ENCODE results near the gene ELMO1. TPM values are rescaled to one million over a fixed set of nuclear protein-coding genes. Genes with fewer than 3 reads are reported as not detected.
A peak's percentile ranks its signal among the peaks of the same experiment; 100 is the strongest.

The ELMO1 gene
- total RNA-seq, 1 donor from 2014 or later = 132 TPM

GRCh38 chr7:37216156-37216852 lies 232.4 kb downstream of the ELMO1 start:
- Mint-ChIP-seq H3K4me1 (peaks cover 4% of the 10 kb centered on the region), H3K9me3 (no peaks in the 10 kb centered on the region), H3K27me3 (no peaks in the 10 kb centered on the region), H3K4me3 (no peak overlapping the region), H3K27ac (no peak overlapping the region), H3K36me3 (ENCODE audit: low read depth) (peaks cover 74% of the 10 kb centered on the region)
- DNase-seq (no peak), ATAC-seq (ENCODE audit: low read depth) (no peak)
- intact Hi-C loops (cut with micrococcal nuclease) = no loop called here
- POLR2A ChIA-PET = no interaction called here
- CTCF ChIA-PET = interaction anchor here (1.2 to 1.5 kb wide), 3 partner anchors 15 to 279 kb away, joined by 3 to 7 read pairs (median 6); no protein-coding TSS in a partner anchor
- TF ChIP-seq CTCF (IDR thresholded peaks at IDR 0.05) = no peak

- ChIA-PET POLR2A (no interaction called here), CTCF (interaction anchor here (1.0 to 1.5 kb wide), 3 partner anchors 15 to 280 kb away, joined by 3 to 6 read pairs (median 3); no protein-coding TSS in a partner anchor)
- Mint-ChIP-seq H3K4me1 (peaks cover 4% of the 10 kb centered on the region), H3K27ac (peak overlapping the region; percentile 38), H3K9me3 (no peaks in the 10 kb centered on the region), H3K27me3 (no peaks in the 10 kb centered on the region), H3K4me3 (no peak overlapping the region), H3K36me3 (ENCODE audit: low read depth) (peaks cover 74% of the 10 kb centered on the region)
- DNase-seq (no peak), ATAC-seq (ENCODE audit: low read depth) (no peak)
- TF ChIP-seq CTCF (IDR thresholded peaks at IDR 0.05) = no peak
- intact Hi-C loops (cut with micrococcal nuclease) = no loop called here
These were observed 233.3 kb downstream of the ELMO1 start for GRCh38 chr7:37215290-37215923.

- CTCF ChIA-PET = interaction anchor here (1.3 to 1.8 kb wide), 2 partner anchors 12 to 72 kb away, joined by 3 to 5 read pairs; no protein-coding TSS in a partner anchor
- Mint-ChIP-seq H3K27me3 (no peaks in the 10 kb centered on the region), H3K9me3 (no peaks in the 10 kb centered on the region), H3K4me1 (peaks cover 11% of the 10 kb centered on the region), H3K4me3 (no peak overlapping the region), H3K36me3 (ENCODE audit: low read depth) (peaks cover 80% of the 10 kb centered on the region), H3K27ac (peak overlapping the region; percentile 59)
- TF ChIP-seq CTCF (IDR thresholded peaks at IDR 0.05) = no peak
- DNase-seq (no peak), ATAC-seq (ENCODE audit: low read depth) (no peak)
- intact Hi-C loops (cut with micrococcal nuclease) = no loop called here
- POLR2A ChIA-PET = no interaction called here
These were observed 236.1 kb downstream of the ELMO1 start for GRCh38 chr7:37212556-37212955.

- CTCF ChIA-PET = interaction anchor here (1.3 to 1.8 kb wide), 2 partner anchors 11 to 72 kb away, joined by 3 to 5 read pairs; no protein-coding TSS in a partner anchor
- POLR2A ChIA-PET = no interaction called here
- no peaks in the 10 kb centered on the region for H3K9me3 Mint-ChIP-seq
- H3K27me3 Mint-ChIP-seq = no peaks in the 10 kb centered on the region
- intact Hi-C loops (cut with micrococcal nuclease) = no loop called here
- H3K27ac Mint-ChIP-seq = no peak overlapping the region
- H3K4me1 Mint-ChIP-seq = peaks cover 11% of the 10 kb centered on the region
- ATAC-seq (ENCODE audit: low read depth) (no peak), DNase-seq (no peak)
- no peak for TF ChIP-seq CTCF (IDR thresholded peaks at IDR 0.05)
- peaks cover 78% of the 10 kb centered on the region for H3K36me3 Mint-ChIP-seq (ENCODE audit: low read depth)
- no peak overlapping the region for H3K4me3 Mint-ChIP-seq
These were observed 236.6 kb downstream of the ELMO1 start for GRCh38 chr7:37212051-37212450.

Measured in activated B cell treated with CpG ODN at 0.5 μM for 24 hours (primary cell).